ENCODE measurements around the gene IQCE.

DNA sequence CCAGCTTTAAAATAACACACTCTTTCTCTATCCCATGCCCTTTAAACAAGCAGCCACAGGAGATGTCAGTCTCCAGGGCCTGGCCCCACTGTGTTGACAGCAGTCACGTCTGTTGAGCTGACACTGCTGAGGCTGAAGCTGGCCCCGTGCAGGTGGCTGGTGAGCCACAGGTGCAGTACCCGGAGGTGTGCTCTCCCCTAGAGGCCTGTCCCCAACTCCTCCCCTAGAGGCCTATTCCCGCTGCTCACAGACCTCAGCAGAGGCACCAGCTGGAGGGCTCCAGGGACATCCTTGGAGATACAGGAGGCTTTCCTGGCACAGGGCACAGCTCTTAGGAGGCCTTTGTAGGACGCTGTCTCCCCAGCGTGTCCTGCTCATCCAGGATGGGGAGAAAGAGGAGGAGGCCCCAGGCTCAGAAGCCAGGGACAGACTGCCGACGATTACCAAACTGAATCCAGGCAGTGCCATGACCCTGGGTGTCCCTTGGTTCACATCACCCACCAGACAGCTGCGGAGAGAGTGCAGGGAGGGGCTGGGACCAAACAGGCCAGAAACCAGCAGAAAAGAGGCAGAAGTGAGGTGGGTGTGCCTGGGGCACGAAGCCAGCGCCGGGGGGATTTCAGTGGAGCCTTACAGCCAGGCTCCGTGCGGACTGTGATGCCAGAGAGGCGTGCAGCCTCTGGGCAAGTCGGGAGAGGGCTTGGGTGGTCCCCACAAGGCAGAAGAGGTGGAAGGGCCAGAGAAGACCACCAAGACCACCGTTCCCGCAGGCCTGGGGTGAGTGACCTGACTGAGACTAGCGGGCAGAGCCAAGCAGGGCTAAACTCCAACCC lies 54.5 kb downstream of the IQCE start:
- TF ChIP-seq, protein P1, sequence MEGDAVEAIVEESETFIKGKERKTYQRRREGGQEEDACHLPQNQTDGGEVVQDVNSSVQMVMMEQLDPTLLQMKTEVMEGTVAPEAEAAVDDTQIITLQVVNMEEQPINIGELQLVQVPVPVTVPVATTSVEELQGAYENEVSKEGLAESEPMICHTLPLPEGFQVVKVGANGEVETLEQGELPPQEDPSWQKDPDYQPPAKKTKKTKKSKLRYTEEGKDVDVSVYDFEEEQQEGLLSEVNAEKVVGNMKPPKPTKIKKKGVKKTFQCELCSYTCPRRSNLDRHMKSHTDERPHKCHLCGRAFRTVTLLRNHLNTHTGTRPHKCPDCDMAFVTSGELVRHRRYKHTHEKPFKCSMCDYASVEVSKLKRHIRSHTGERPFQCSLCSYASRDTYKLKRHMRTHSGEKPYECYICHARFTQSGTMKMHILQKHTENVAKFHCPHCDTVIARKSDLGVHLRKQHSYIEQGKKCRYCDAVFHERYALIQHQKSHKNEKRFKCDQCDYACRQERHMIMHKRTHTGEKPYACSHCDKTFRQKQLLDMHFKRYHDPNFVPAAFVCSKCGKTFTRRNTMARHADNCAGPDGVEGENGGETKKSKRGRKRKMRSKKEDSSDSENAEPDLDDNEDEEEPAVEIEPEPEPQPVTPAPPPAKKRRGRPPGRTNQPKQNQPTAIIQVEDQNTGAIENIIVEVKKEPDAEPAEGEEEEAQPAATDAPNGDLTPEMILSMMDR (IDR thresholded peaks at IDR 0.05): no peak
- TF ChIP-seq POLR2A (IDR thresholded peaks at IDR 0.05): no peak

Data from upper lobe of left lung (tissue), 4 donors.